HPDE6-E6E7 (cell line): ENCODE data around the gene NECAB2.

Experiments
- DNase-seq: peaks from one replicate; pipeline ENCODE4 v3.0.0; 2011; ENCODE audit warnings: missing footprints; ENCODE audit errors: extremely low spot score

NECAB2 gene

GRCh38 chr16:84024854-84025253, 56.8 kb downstream of the NECAB2 start:
- DNase-seq, result no peak

DNA sequence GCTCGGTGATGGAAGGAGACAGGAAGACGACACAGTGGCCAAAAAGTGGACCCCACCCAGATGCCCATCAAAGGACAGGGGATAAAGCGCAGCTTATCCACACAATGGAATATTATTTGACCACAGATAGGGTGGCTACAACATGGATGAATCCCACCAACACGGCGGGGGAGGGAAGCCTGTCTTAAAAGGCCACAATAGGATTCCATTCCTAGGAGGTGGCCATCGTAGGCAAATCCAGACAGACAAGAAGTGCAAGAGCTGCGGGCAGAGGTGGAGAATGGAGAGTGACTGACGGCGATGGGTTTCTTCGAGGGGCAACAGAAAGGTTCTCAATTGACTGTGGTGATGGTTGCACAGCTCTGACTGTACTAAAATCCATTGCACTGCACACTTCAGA, 58.6 kb downstream of the NECAB2 start:
- no peak for DNase-seq

DNA sequence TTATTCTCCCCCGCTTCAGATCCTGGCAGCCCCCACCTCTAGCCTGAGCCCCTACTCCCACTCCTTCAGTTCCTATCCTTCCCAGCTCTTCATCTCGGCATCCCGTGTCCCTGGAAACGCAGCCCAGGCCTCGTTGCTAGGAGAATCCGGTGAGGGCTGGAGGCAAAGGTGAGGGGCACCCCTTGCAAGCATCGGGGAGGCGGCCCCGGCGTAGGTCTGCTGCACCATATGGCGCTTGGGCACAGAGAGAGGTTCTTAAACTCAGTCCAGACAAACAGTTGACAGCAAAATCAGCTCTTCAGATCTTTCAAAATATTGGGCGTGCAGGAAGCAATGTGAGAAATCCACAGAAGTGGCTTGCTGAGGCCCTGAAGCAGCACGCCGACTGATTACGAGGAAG, 59.6 kb downstream of the NECAB2 start:
- DNase-seq, result no peak

- DNase-seq, result no peak
Observed at GRCh38 chr16:84029297-84030047, 61.4 kb downstream of the NECAB2 start.

- no peak for DNase-seq
Observed at GRCh38 chr16:84031556-84031955, 63.5 kb downstream of the NECAB2 start.

- DNase-seq, result no peak
Observed at GRCh38 chr16:84032458-84033178, 64.6 kb downstream of the NECAB2 start.

- no peak for DNase-seq
Observed at GRCh38 chr16:84033251-84034195, 65.5 kb downstream of the NECAB2 start.

DNA sequence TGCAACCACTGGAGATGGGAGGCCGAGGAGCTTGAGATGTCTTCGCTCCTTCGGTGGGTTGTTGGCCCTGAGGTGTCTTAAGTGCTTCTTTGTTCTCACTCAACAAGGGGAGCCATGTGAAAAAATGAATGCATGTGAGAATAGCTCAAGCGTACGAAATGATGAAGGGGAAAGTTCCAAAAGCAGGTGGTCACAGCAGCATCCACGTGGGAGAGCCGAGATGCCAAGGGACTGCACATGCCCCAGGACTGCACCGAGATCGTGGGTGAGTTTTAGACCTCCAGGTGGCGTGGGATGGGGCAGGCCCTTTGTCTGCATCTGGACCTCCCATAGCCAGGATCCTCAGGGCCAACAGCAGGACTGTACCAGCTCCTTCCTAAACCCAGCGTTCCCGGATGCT, 66.5 kb downstream of the NECAB2 start:
- DNase-seq, result no peak

DNA sequence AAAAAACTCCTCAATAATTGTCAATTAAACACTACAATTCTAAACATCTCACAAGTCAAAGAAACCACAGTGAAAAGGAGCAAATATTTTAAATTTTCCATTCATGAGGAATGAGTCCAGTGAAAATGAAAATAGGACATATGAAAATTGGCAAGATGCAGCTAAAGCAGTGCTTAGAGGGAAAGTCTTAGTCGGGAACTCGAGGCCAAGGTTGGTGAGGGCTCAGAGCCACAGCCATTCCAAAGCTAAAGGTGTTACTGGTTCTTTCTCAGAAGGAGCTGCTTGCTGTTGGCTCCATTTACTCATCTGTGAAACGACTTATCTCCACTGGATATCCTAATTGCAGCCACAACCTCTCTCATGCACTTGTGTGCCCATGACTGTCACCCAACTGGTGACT, 68.1 kb downstream of the NECAB2 start:
- no peak for DNase-seq

- no peak for DNase-seq
Observed at GRCh38 chr16:84036982-84037425, 69.0 kb downstream of the NECAB2 start.

GRCh38 chr16:84038469-84038868, 70.4 kb downstream of the NECAB2 start:
- DNase-seq, result no peak

DNA sequence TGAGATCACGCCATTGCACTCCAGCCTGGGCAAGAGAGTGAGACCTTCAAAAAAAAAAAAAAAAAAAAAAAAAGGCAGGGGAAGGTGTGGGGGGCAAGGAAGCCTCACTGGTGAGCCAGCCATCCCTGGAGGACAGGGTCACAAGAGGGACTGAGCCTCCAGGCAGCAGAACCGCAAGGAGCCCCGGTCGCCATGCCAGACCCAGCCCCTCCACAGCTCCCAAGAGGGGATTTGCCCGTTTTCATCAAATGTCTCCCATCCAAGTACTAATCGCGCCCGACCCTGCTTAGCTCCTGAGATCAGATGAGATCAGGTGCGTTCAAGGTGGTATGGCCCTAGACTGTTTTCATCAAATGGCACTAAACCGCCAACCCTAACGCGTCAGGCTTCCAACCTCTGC, 71.7 kb downstream of the NECAB2 start:
- DNase-seq, result no peak

- DNase-seq, result no peak
Observed at GRCh38 chr16:84040226-84040822, 72.3 kb downstream of the NECAB2 start.

- no peak for DNase-seq
Observed at GRCh38 chr16:84040823-84041820, 73.1 kb downstream of the NECAB2 start.

DNA sequence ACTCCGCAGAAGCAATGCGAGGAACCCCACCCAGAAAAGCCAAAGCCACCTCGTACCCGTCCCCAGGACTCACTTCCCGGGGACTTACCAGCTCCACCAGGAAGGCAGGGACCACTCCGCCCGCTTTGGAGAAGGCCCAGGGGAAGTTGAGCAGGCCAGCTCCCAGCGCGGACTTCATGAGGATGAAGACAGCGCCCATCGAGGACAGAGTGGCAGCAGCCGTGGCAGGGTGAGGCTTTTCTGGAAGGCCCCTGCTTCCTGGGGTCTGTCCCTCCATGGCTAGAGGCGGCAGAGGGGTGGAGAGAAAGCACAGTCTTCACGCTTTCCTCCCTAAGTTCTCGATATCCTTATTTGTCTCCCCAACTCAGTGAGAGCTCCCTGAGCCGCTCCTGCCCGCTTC, 73.8 kb downstream of the NECAB2 start:
- DNase-seq, result no peak

DNA sequence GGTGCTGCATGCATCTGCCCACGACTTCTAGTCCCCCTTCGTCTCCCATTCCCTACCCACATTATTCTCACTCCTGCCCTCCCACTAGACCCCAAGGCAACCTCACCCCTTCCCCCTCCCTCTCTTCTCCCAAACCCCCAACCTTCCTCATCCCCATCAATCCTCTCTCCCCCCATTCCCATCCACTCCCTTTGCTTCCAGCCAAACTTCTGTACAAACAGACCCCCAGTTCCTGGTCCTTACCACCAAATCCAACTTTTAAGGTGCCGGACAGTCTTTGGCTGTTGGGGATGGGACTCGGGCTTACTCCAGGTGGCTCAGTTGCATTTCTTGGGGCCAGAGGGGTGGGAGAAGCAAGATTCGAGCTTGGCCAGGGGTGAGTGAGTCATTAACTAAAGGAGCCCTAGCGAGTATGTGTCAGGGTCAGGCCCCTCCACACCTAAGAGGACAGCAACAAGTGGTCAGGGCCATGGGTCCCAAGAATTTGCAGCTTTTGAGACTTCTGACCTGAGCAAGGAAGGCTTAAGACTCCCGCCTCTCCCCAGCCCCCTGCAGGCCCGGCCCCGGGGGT, 74.3 kb downstream of the NECAB2 start, which contains the start of gene SLC38A8:
TSS of gene SLC38A8 (minus strand) at position 488 of the 571 bp plus-strand sequence. CDS start 638 bp downstream, outside the sequence.
- no peak for DNase-seq

- DNase-seq, result no peak
Observed at GRCh38 chr16:84042879-84043485, 74.9 kb downstream of the NECAB2 start.

- no peak for DNase-seq
Observed at GRCh38 chr16:84043486-84044117, 75.6 kb downstream of the NECAB2 start.

GRCh38 chr16:84044118-84044488, 76.1 kb downstream of the NECAB2 start:
- no peak for DNase-seq
